ENCODE data around the gene B4GALNT4. TPM values are rescaled to one million over a fixed set of nuclear protein-coding genes. Genes with fewer than 3 reads are reported as not detected.
A peak's percentile ranks its signal among the peaks of the same experiment; 100 is the strongest.
"Not testable (repeated sequence)": the region's sequence is repeated elsewhere in the genome, so short reads cannot be mapped to it uniquely, and the experiment has no call there.

The B4GALNT4 gene
- polyA plus RNA-seq, 1 experiment = 5.4 TPM

GRCh38 chr11:407651-408123 lies 38.4 kb downstream of the B4GALNT4 start:
- H3K27me3 ChIP-seq (ENCODE audit: control insufficient read depth, insufficient read depth, low read length) = no peaks in the 10 kb centered on the region
- CTCF ChIA-PET = interaction anchor here (1.0 to 3.3 kb wide), 3 partner anchors 11 to 45 kb away, joined by 3 to 11 read pairs (median 7); no protein-coding TSS in a partner anchor
- POLR2A ChIA-PET = interaction anchor here (0.6 to 0.7 kb wide), 3 partner anchors 9 to 52 kb away, joined by 3 to 17 read pairs (median 3); no protein-coding TSS in a partner anchor
- H3K36me3 ChIP-seq (ENCODE audit: control insufficient read depth, insufficient read depth, low read length) = no peaks in the 10 kb centered on the region
- no peak for TF ChIP-seq CTCF (IDR thresholded peaks at IDR 0.05; ENCODE audit: insufficient read depth, low read depth, low read length)
- no peak for DNase-seq (ENCODE audit: low read depth)
- H3K4me3 ChIP-seq (ENCODE audit: low read depth, low read length) = peak overlapping the region; percentile 8; the same call in 1 of the 2 replicates

GRCh38 chr11:408154-409007 lies 39.1 kb downstream of the B4GALNT4 start:
- POLR2A ChIA-PET = no interaction called here
- TF ChIP-seq CTCF (IDR thresholded peaks at IDR 0.05; ENCODE audit: insufficient read depth, low read depth, low read length) = no peak
- Histone ChIP-seq H3K27me3 (ENCODE audit: control insufficient read depth, insufficient read depth, low read length) (no peaks in the 10 kb centered on the region), H3K4me3 (ENCODE audit: low read depth, low read length) (no peak overlapping the region), H3K36me3 (ENCODE audit: control insufficient read depth, insufficient read depth, low read length) (no peaks in the 10 kb centered on the region)
- CTCF ChIA-PET = interaction anchor here (1.0 to 3.3 kb wide), 4 partner anchors 12 to 46 kb away, joined by 3 to 11 read pairs (median 4); no protein-coding TSS in a partner anchor
- no peak for DNase-seq (ENCODE audit: low read depth)

GRCh38 chr11:409008-409599 lies 39.8 kb downstream of the B4GALNT4 start:
- ChIA-PET POLR2A (no interaction called here), CTCF (interaction anchor here (1.5 to 2.0 kb wide), 2 partner anchors 13 to 40 kb away, joined by 4 read pairs; no protein-coding TSS in a partner anchor)
- Histone ChIP-seq H3K36me3 (ENCODE audit: control insufficient read depth, insufficient read depth, low read length) (no peaks in the 10 kb centered on the region), H3K27me3 (ENCODE audit: control insufficient read depth, insufficient read depth, low read length) (no peaks in the 10 kb centered on the region), H3K4me3 (ENCODE audit: low read depth, low read length) (no peak overlapping the region)
- TF ChIP-seq CTCF (IDR thresholded peaks at IDR 0.05; ENCODE audit: insufficient read depth, low read depth, low read length) = no peak
- DNase-seq (ENCODE audit: low read depth) = no peak

- CTCF ChIA-PET = interaction anchor here (1.5 to 2.0 kb wide), 2 partner anchors 13 to 39 kb away, joined by 4 read pairs; no protein-coding TSS in a partner anchor
- H3K36me3 ChIP-seq (ENCODE audit: control insufficient read depth, insufficient read depth, low read length) = no peaks in the 10 kb centered on the region
- no peak for TF ChIP-seq CTCF (IDR thresholded peaks at IDR 0.05; ENCODE audit: insufficient read depth, low read depth, low read length)
- no peak for DNase-seq (ENCODE audit: low read depth)
- POLR2A ChIA-PET = no interaction called here
- no peaks in the 10 kb centered on the region for H3K27me3 ChIP-seq (ENCODE audit: control insufficient read depth, insufficient read depth, low read length)
- no peak overlapping the region for H3K4me3 ChIP-seq (ENCODE audit: low read depth, low read length)
Observed at GRCh38 chr11:409600-410483, 40.5 kb downstream of the B4GALNT4 start.

GRCh38 chr11:410711-411110 lies 41.4 kb downstream of the B4GALNT4 start:
- POLR2A ChIA-PET = interaction anchor here (0.6 kb wide), 1 partner anchor 113 kb away, joined by 4 read pairs; no protein-coding TSS in a partner anchor
- CTCF ChIA-PET = interaction anchor here (2.0 kb wide), 1 partner anchor 14 kb away, joined by 4 read pairs; no protein-coding TSS in a partner anchor
- DNase-seq (ENCODE audit: low read depth); H3K4me3 ChIP-seq (ENCODE audit: low read depth, low read length); H3K36me3 ChIP-seq (ENCODE audit: control insufficient read depth, insufficient read depth, low read length); H3K27me3 ChIP-seq (ENCODE audit: control insufficient read depth, insufficient read depth, low read length): not testable (repeated sequence)

GRCh38 chr11:411520-411919 lies 42.2 kb downstream of the B4GALNT4 start:
- DNase-seq (ENCODE audit: low read depth); H3K4me3 ChIP-seq (ENCODE audit: low read depth, low read length); H3K27me3 ChIP-seq (ENCODE audit: control insufficient read depth, insufficient read depth, low read length); H3K36me3 ChIP-seq (ENCODE audit: control insufficient read depth, insufficient read depth, low read length): not testable (repeated sequence)
- CTCF ChIA-PET = interaction anchor here (0.6 to 1.9 kb wide), 2 partner anchors 36 to 37 kb away, joined by 3 to 10 read pairs; no protein-coding TSS in a partner anchor
- POLR2A ChIA-PET = interaction anchor here (0.6 kb wide), 1 partner anchor 114 kb away, joined by 4 read pairs; no protein-coding TSS in a partner anchor
